GM06990 (cell line): ENCODE measurements around the gene PAQR7.

Source experiments
- DNase-seq: peaks from one replicate; pipeline ENCODE4 v3.0.0-alpha.2; 2011; ENCODE audit not compliant: insufficient read length; ENCODE audit errors: extremely low read depth
- H3K27me3 ChIP-seq: replicated peaks from 2 replicates; pipeline ENCODE4 v1.6.0; 2011; ENCODE audit warnings: low read length; ENCODE audit not compliant: control insufficient read depth, insufficient read depth
- H3K36me3 ChIP-seq: 2 replicates; pipeline ENCODE4 v1.5.1; 2011; ENCODE audit warnings: low read length; ENCODE audit not compliant: control insufficient read depth, insufficient read depth
- H3K4me3 ChIP-seq: replicated peaks from 2 replicates; pipeline ENCODE4 v1.5.1; 2011; ENCODE audit warnings: low read depth, mild to moderate bottlenecking, control low read depth, low read length
- CTCF ChIP-seq: IDR thresholded peaks from 2 replicates; pipeline ENCODE4 v1.5.1; 2011; ENCODE audit warnings: low read length, control low read depth, mild to moderate bottlenecking, inconsistent platforms; ENCODE audit not compliant: insufficient read depth, poor library complexity, severe bottlenecking

The PAQR7 gene

GRCh38 chr1:25876693-25877077 lies 1.2 kb upstream of the PAQR7 start:
- TF ChIP-seq CTCF: no peak

GRCh38 chr1:25875856-25876692 lies 566 bp upstream of the PAQR7 start:
- H3K27me3 ChIP-seq: no peaks in the 10 kb centered on the region; the same call in 1 of the 2 replicates
- H3K36me3 ChIP-seq: no peaks in the 10 kb centered on the region
- no peak for TF ChIP-seq CTCF
- DNase-seq: no peak
- peak overlapping the region; percentile 72 for H3K4me3 ChIP-seq

More at GRCh38 chr1:25876693-25877077, 1.2 kb upstream of the PAQR7 start:
- Histone ChIP-seq H3K4me3 (no peak overlapping the region), H3K27me3 (no peaks in the 10 kb centered on the region; the same call in 1 of the 2 replicates), H3K36me3 (no peaks in the 10 kb centered on the region)
- DNase-seq: no peak

- peak overlapping the region; percentile 72 for H3K4me3 ChIP-seq
- no peak for DNase-seq
- H3K27me3 ChIP-seq: no peaks in the 10 kb centered on the region; the same call in 1 of the 2 replicates
- no peak for TF ChIP-seq CTCF
- H3K36me3 ChIP-seq: no peaks in the 10 kb centered on the region; the same call in 1 of the 2 replicates
These were observed 814 bp downstream of the PAQR7 start for GRCh38 chr1:25874635-25875153.

GRCh38 chr1:25874209-25874608 lies 1.3 kb downstream of the PAQR7 start:
- H3K4me3 ChIP-seq: peak overlapping the region; percentile 72; the same call in 1 of the 2 replicates
- no peak for DNase-seq
- no peaks in the 10 kb centered on the region; the same call in 1 of the 2 replicates for H3K36me3 ChIP-seq
- no peak for TF ChIP-seq CTCF
- H3K27me3 ChIP-seq: no peaks in the 10 kb centered on the region

GRCh38 chr1:25873120-25873519 lies 2.4 kb downstream of the PAQR7 start:
- DNase-seq: no peak
- no peaks in the 10 kb centered on the region for H3K27me3 ChIP-seq
- no peak for TF ChIP-seq CTCF
- no peak overlapping the region for H3K4me3 ChIP-seq
- no peaks in the 10 kb centered on the region; the same call in 1 of the 2 replicates for H3K36me3 ChIP-seq
